Suprapubic skin (tissue), 3 donors: ENCODE results near the gene GPM6B.

Experiments used
- POLR2A ChIP-seq, 2 donors: fragments of 450-650 bp; IDR thresholded peaks; one replicate each; pipeline ENCODE4 v1.6.1; 2017; ENCODE audit warnings: antibody characterized with exemption in 2 of 2, mild to moderate bottlenecking in 2 of 2, moderate library complexity in 2 of 2
- TF ChIP-seq, protein P1 (sequence below), 2 donors: fragments of 200-600 bp in 1 of 2; fragments of 450-650 bp in 1 of 2; sonication (generic) in 1 of 2; IDR thresholded peaks; one replicate each; pipeline ENCODE4 v1.5.1; 2016 to 2019; ENCODE audit warnings: antibody characterized with exemption in 2 of 2, mild to moderate bottlenecking in 1 of 2, moderate library complexity in 1 of 2

DNA sequence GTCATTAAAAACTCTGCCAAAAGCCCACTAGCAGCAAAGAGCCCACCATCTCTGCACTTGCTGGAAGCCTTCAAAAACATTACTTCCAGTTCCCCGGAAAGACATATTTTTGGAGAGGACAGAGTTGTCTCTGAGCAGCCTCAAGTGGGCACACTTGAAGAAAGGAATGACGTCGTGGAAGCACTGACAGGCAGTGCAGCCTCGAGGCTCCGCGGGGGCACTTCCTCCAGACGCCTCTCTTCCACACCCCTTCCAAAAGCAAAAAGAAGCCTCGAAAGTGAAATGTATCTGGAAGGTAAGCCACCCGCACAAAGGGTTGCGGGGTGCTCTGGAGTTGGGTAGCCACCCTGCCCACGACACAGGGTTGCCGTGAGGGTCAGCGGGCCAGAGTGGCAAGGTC is 56.5 kb downstream of the GPM6B start:
- TF ChIP-seq, protein P1, sequence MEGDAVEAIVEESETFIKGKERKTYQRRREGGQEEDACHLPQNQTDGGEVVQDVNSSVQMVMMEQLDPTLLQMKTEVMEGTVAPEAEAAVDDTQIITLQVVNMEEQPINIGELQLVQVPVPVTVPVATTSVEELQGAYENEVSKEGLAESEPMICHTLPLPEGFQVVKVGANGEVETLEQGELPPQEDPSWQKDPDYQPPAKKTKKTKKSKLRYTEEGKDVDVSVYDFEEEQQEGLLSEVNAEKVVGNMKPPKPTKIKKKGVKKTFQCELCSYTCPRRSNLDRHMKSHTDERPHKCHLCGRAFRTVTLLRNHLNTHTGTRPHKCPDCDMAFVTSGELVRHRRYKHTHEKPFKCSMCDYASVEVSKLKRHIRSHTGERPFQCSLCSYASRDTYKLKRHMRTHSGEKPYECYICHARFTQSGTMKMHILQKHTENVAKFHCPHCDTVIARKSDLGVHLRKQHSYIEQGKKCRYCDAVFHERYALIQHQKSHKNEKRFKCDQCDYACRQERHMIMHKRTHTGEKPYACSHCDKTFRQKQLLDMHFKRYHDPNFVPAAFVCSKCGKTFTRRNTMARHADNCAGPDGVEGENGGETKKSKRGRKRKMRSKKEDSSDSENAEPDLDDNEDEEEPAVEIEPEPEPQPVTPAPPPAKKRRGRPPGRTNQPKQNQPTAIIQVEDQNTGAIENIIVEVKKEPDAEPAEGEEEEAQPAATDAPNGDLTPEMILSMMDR (IDR thresholded peaks at IDR 0.05), result no peak
- no peak for TF ChIP-seq POLR2A (IDR thresholded peaks at IDR 0.05)
